Cardiac fibroblast (primary cell): Measurements from ENCODE around the gene SLC17A1.

Experiments used
- DNase-seq, 2 donors: peaks; one replicate each; pipeline versions ENCODE4 v3.0.0 to v3.0.0-alpha.2; 2010; ENCODE audit warnings: low read depth in 2 of 2
- H3K4me3 ChIP-seq, 2 donors: replicated peaks in 1 of 2; 1 replicate in 1 of 2; 2 replicates in 1 of 2; pipeline ENCODE4 v1.5.1; 2011; ENCODE audit warnings: low read depth in 2 of 2, low read length in 2 of 2, mild to moderate bottlenecking in 2 of 2, moderate library complexity in 1 of 2
- TF ChIP-seq, protein P1 (sequence below): IDR thresholded peaks from one replicate; pipeline ENCODE4 v1.5.1; 2011; ENCODE audit warnings: low read depth, mild to moderate bottlenecking, low read length, inconsistent platforms

Gene SLC17A1

DNA sequence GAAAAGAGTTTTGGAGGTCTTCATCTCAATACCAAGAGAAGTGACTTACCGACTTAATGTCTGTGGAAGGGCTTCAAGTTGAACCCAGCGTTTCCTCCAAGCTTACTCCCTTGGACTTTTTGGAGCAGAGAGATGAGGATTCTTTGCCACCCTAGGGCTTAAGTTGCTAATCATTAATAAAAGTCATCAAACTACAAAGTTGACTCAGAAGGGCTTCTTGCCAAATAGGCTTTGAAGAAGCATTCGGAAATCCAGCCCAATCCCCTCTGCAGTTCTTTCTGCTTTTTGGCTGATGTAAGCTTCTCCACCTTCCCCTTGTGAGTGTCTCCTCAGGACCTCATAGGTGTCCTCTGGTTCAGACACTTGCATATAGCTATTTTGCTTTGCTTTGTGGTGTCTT lies 42.3 kb upstream of the SLC17A1 start, which contains the start of gene SLC17A3:
Gene SLC17A3, minus strand, starts transcription at position 126 of the 400 bp plus-strand sequence. CDS start 5,856 bp downstream, outside the sequence.
- TF ChIP-seq, protein P1, sequence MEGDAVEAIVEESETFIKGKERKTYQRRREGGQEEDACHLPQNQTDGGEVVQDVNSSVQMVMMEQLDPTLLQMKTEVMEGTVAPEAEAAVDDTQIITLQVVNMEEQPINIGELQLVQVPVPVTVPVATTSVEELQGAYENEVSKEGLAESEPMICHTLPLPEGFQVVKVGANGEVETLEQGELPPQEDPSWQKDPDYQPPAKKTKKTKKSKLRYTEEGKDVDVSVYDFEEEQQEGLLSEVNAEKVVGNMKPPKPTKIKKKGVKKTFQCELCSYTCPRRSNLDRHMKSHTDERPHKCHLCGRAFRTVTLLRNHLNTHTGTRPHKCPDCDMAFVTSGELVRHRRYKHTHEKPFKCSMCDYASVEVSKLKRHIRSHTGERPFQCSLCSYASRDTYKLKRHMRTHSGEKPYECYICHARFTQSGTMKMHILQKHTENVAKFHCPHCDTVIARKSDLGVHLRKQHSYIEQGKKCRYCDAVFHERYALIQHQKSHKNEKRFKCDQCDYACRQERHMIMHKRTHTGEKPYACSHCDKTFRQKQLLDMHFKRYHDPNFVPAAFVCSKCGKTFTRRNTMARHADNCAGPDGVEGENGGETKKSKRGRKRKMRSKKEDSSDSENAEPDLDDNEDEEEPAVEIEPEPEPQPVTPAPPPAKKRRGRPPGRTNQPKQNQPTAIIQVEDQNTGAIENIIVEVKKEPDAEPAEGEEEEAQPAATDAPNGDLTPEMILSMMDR, result no peak
- H3K4me3 ChIP-seq, result no peak within 1 kb of the TSS
- no peak for DNase-seq

- TF ChIP-seq, protein P1, result no peak
- no peak overlapping the region for H3K4me3 ChIP-seq
- DNase-seq, result no peak
Observed at GRCh38 chr6:25872814-25873213, 41.0 kb upstream of the SLC17A1 start.

DNA sequence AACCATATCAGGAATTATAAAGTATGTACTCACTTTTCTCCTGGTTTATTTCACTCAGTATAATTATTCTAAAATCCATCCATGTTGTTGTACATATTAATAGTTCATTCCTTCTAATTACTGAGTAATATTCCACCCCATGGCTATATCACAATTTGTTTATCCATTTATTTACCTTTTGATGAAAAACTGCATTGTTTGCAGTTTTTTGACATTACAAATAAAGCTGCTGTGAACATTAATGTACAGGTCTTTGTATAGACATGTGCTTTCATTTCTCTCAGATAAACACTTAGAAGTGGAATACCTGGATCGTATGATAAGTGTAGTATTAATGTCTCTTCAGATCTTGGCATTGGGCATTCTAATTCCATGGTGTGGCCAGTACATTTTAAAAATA lies 38.0 kb upstream of the SLC17A1 start:
- TF ChIP-seq, protein P1, result no peak
- no peak for DNase-seq
- no peak overlapping the region for H3K4me3 ChIP-seq

DNA sequence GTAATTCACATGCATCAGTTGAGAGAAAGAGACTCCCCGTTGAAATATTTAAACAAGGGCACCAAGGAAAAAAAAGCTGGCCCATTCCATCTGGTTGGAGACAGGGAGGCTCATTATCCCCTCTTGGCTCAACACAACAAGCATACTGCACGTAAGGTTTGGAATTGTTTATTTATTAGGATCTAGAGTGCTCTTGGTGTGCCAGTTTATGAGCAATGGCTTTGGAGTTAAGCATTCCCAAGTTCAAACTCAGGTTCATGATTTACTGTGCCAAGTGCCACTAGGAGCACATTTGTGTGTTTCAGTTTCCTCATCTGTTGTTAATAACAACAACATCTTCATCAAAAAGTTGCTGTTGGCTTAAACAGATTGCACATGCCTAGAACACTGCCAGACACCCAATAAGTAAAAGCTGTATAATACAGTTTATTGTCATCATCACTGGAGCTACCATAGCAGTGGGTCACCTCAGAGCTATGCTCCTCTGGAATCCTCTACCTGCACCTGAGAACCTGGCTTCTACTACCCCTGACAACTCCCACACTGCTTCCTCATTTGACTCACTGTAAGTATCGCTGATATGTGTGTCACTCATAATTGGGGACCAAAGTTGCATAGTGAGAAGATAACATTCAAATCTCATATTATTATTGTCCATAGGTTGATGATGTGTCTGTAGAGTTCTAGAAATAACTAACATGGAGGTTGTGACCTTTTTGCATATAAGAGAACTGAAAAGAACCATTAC lies 36.8 kb upstream of the SLC17A1 start:
- DNase-seq, result no peak
- TF ChIP-seq, protein P1, result no peak
- H3K4me3 ChIP-seq, result no peak overlapping the region

GRCh38 chr6:25866011-25866410 lies 34.2 kb upstream of the SLC17A1 start:
- no peak for DNase-seq
- TF ChIP-seq, protein P1, result no peak
- no peak overlapping the region for H3K4me3 ChIP-seq

DNA sequence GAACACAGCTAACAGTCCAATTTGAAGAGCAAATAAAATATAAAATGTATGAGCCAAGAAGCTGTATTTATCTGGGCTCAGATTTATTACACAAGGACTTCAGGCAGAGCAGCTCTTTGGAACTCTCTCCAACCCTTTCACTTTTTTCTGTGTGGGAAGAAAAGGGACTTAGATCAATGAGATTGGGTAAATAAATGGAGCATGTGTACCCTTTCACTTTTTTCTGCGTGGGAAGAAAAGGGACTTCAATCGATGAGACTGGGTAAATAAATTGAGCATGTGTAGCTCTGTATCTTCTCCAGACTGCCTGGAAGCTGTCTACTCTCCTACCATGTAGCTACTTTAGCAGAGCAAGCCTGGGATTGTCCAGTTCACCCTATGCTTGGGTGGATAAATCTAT lies 31.5 kb upstream of the SLC17A1 start:
- TF ChIP-seq, protein P1, result no peak
- H3K4me3 ChIP-seq, result no peak overlapping the region
- DNase-seq, result no peak
